ENCODE measurements around the gene KCNK7.

KCNK7 gene

GRCh38 chr11:65634905-65635731, 39.5 kb upstream of the KCNK7 start:
- H3K4me3 ChIP-seq (ENCODE audit: low read length) = no peak overlapping the region
- TF ChIP-seq ZNF274 (IDR thresholded peaks at IDR 0.05; ENCODE audit: low read depth, low read length) = no peak

- TF ChIP-seq ZNF274 (IDR thresholded peaks at IDR 0.05; ENCODE audit: low read depth, low read length) = no peak
- no peak overlapping the region for H3K4me3 ChIP-seq (ENCODE audit: low read length)
Observed at GRCh38 chr11:65634440-65634839, 38.8 kb upstream of the KCNK7 start.

- no peak for TF ChIP-seq ZNF274 (IDR thresholded peaks at IDR 0.05; ENCODE audit: low read depth, low read length)
- no peak overlapping the region for H3K4me3 ChIP-seq (ENCODE audit: low read length)
Observed at GRCh38 chr11:65634109-65634436, 38.5 kb upstream of the KCNK7 start.

GRCh38 chr11:65633390-65634108, 37.9 kb upstream of the KCNK7 start:
- TF ChIP-seq ZNF274 (IDR thresholded peaks at IDR 0.05; ENCODE audit: low read depth, low read length) = no peak
- H3K4me3 ChIP-seq (ENCODE audit: low read length) = no peak overlapping the region

GRCh38 chr11:65630215-65630614, 34.6 kb upstream of the KCNK7 start:
- no peak overlapping the region for H3K4me3 ChIP-seq (ENCODE audit: low read length)
- no peak for TF ChIP-seq ZNF274 (IDR thresholded peaks at IDR 0.05; ENCODE audit: low read depth, low read length)

GRCh38 chr11:65629579-65629978, 34.0 kb upstream of the KCNK7 start:
- no peak overlapping the region for H3K4me3 ChIP-seq (ENCODE audit: low read length)
- TF ChIP-seq ZNF274 (IDR thresholded peaks at IDR 0.05; ENCODE audit: low read depth, low read length) = no peak

GRCh38 chr11:65627202-65627601, 31.6 kb upstream of the KCNK7 start:
- no peak for TF ChIP-seq ZNF274 (IDR thresholded peaks at IDR 0.05; ENCODE audit: low read depth, low read length)

GRCh38 chr11:65625628-65626342, 30.2 kb upstream of the KCNK7 start:
- no peak overlapping the region for H3K4me3 ChIP-seq (ENCODE audit: low read length)
- TF ChIP-seq ZNF274 (IDR thresholded peaks at IDR 0.05; ENCODE audit: low read depth, low read length) = no peak

More at GRCh38 chr11:65627202-65627601, 31.6 kb upstream of the KCNK7 start:
- no peak overlapping the region for H3K4me3 ChIP-seq (ENCODE audit: low read length)

GRCh38 chr11:65624931-65625627, 29.5 kb upstream of the KCNK7 start:
- no peak overlapping the region for H3K4me3 ChIP-seq (ENCODE audit: low read length)
- no peak for TF ChIP-seq ZNF274 (IDR thresholded peaks at IDR 0.05; ENCODE audit: low read depth, low read length)

GRCh38 chr11:65623852-65624616, 28.4 kb upstream of the KCNK7 start:
- no peak for TF ChIP-seq ZNF274 (IDR thresholded peaks at IDR 0.05; ENCODE audit: low read depth, low read length)
- H3K4me3 ChIP-seq (ENCODE audit: low read length) = no peak overlapping the region

GRCh38 chr11:65623177-65623576, 27.6 kb upstream of the KCNK7 start:
- H3K4me3 ChIP-seq (ENCODE audit: low read length) = no peak overlapping the region
- no peak for TF ChIP-seq ZNF274 (IDR thresholded peaks at IDR 0.05; ENCODE audit: low read depth, low read length)

- no peak for TF ChIP-seq ZNF274 (IDR thresholded peaks at IDR 0.05; ENCODE audit: low read depth, low read length)
Observed at GRCh38 chr11:65622011-65622410, 26.4 kb upstream of the KCNK7 start.

GRCh38 chr11:65621460-65621859, 25.9 kb upstream of the KCNK7 start:
- no peak for TF ChIP-seq ZNF274 (IDR thresholded peaks at IDR 0.05; ENCODE audit: low read depth, low read length)
- no peak overlapping the region for H3K4me3 ChIP-seq (ENCODE audit: low read length)

More at GRCh38 chr11:65622011-65622410, 26.4 kb upstream of the KCNK7 start:
- H3K4me3 ChIP-seq (ENCODE audit: low read length) = no peak overlapping the region
